EL (cell line): ENCODE data around the gene TREML1.

Experiments
- DNase-seq: peaks from one replicate; pipeline ENCODE4 v3.0.0-alpha.2; 2016

Gene TREML1

GRCh38 chr6:41177287-41177686 lies 23.1 kb upstream of the TREML1 start:
- no peak for DNase-seq

- no peak for DNase-seq
Measured at GRCh38 chr6:41176189-41176588, 22.0 kb upstream of the TREML1 start.

- no peak for DNase-seq
Measured at GRCh38 chr6:41175084-41175483, 20.9 kb upstream of the TREML1 start.

- no peak for DNase-seq
Measured at GRCh38 chr6:41174610-41175009, 20.5 kb upstream of the TREML1 start.

- no peak for DNase-seq
Measured at GRCh38 chr6:41171908-41172307, 17.8 kb upstream of the TREML1 start.

GRCh38 chr6:41170547-41171160 lies 16.5 kb upstream of the TREML1 start:
- no peak for DNase-seq

GRCh38 chr6:41167173-41167963 lies 13.2 kb upstream of the TREML1 start:
- no peak for DNase-seq

GRCh38 chr6:41164551-41165120 lies 10.5 kb upstream of the TREML1 start:
- DNase-seq = no peak

GRCh38 chr6:41163419-41163717 lies 9.2 kb upstream of the TREML1 start:
- DNase-seq = no peak

GRCh38 chr6:41162687-41163418 lies 8.7 kb upstream of the TREML1 start, which contains the start of gene TREM2:
TSS of gene TREM2 (minus strand) at chr6:41163116. CDS start at chr6:41163082, 34 bp downstream.
- no peak for DNase-seq

- DNase-seq = no peak
Measured at GRCh38 chr6:41161851-41162552, 7.9 kb upstream of the TREML1 start.

GRCh38 chr6:41161380-41161779 lies 7.2 kb upstream of the TREML1 start:
- no peak for DNase-seq

- no peak for DNase-seq
Measured at GRCh38 chr6:41160933-41161332, 6.8 kb upstream of the TREML1 start.

- DNase-seq = no peak
Measured at GRCh38 chr6:41159415-41160082, 5.4 kb upstream of the TREML1 start.

GRCh38 chr6:41157323-41157722 lies 3.2 kb upstream of the TREML1 start:
- DNase-seq = no peak

- DNase-seq = no peak
Measured at GRCh38 chr6:41156771-41157170, 2.6 kb upstream of the TREML1 start.

- no peak for DNase-seq
Measured at GRCh38 chr6:41156001-41156400, 1.9 kb upstream of the TREML1 start.

GRCh38 chr6:41155132-41155805 lies 1.1 kb upstream of the TREML1 start:
- no peak for DNase-seq

- no peak for DNase-seq
Measured at GRCh38 chr6:41153451-41153850, 696 bp downstream of the TREML1 start.

GRCh38 chr6:41150671-41151070 lies 3.5 kb downstream of the TREML1 start:
- no peak for DNase-seq

- DNase-seq = no peak
Measured at GRCh38 chr6:41147917-41148316, 6.2 kb downstream of the TREML1 start.

- no peak for DNase-seq
Measured at GRCh38 chr6:41136911-41137310, 17.2 kb downstream of the TREML1 start.
